ENCODE data around the gene NEK11. TPM values are rescaled to one million over a fixed set of nuclear protein-coding genes. Genes with fewer than 3 reads are reported as not detected.
"Not testable (repeated sequence)": the region's sequence is repeated elsewhere in the genome, so short reads cannot be mapped to it uniquely, and the experiment has no call there.

Gene NEK11
- total RNA-seq, 1 donor from 2014 or later: 1.9 TPM

- Mint-ChIP-seq H3K36me3 (ENCODE audit: low read depth) (no peaks in the 10 kb centered on the region), H3K4me1 (no peaks in the 10 kb centered on the region), H3K4me3 (no peak overlapping the region), H3K27me3 (no peaks in the 10 kb centered on the region), H3K27ac (no peak overlapping the region), H3K9me3 (no peaks in the 10 kb centered on the region)
- DNase-seq (no peak), ATAC-seq (ENCODE audit: low read depth) (no peak)
- CTCF ChIA-PET: no interaction called here
- POLR2A ChIA-PET: interaction anchor here (1.7 kb wide), 1 partner anchor 10 kb away, joined by 8 read pairs; the partner anchor contains the start of genes ASTE1 and NEK11
- intact Hi-C loops (cut with micrococcal nuclease): no loop called here
- no peak for TF ChIP-seq CTCF (IDR thresholded peaks at IDR 0.05)
These were observed 9.6 kb downstream of the NEK11 start for GRCh38 chr3:131036200-131036816.

- no peaks in the 10 kb centered on the region for H3K36me3 Mint-ChIP-seq (ENCODE audit: low read depth)
- ATAC-seq (ENCODE audit: low read depth) (no peak), DNase-seq (no peak)
- no peaks in the 10 kb centered on the region for H3K9me3 Mint-ChIP-seq
- ChIA-PET POLR2A (no interaction called here), CTCF (no interaction called here)
- H3K27me3 Mint-ChIP-seq: peaks cover 2% of the 10 kb centered on the region
- no peaks in the 10 kb centered on the region for H3K4me1 Mint-ChIP-seq
- no peak overlapping the region for H3K27ac Mint-ChIP-seq
- no peak for TF ChIP-seq CTCF (IDR thresholded peaks at IDR 0.05)
- intact Hi-C loops (cut with micrococcal nuclease): no loop called here
- no peak overlapping the region for H3K4me3 Mint-ChIP-seq
These were observed 10.3 kb downstream of the NEK11 start for GRCh38 chr3:131036986-131037385.

GRCh38 chr3:131038326-131038725 lies 11.6 kb downstream of the NEK11 start:
- ChIA-PET CTCF (no interaction called here), POLR2A (no interaction called here)
- Mint-ChIP-seq H3K4me3 (no peak overlapping the region), H3K4me1 (no peaks in the 10 kb centered on the region), H3K9me3 (peaks cover 1% of the 10 kb centered on the region), H3K27me3 (peaks cover 5% of the 10 kb centered on the region), H3K27ac (no peak overlapping the region), H3K36me3 (ENCODE audit: low read depth) (no peaks in the 10 kb centered on the region)
- DNase-seq (no peak), ATAC-seq (ENCODE audit: low read depth) (no peak)
- TF ChIP-seq CTCF (IDR thresholded peaks at IDR 0.05): no peak
- intact Hi-C loops (cut with micrococcal nuclease): no loop called here

GRCh38 chr3:131042271-131042985 lies 15.8 kb downstream of the NEK11 start:
- DNase-seq; H3K36me3 Mint-ChIP-seq (ENCODE audit: low read depth); H3K4me1 Mint-ChIP-seq; H3K4me3 Mint-ChIP-seq; ATAC-seq (ENCODE audit: low read depth); CTCF ChIA-PET; H3K9me3 Mint-ChIP-seq; intact Hi-C loops (cut with micrococcal nuclease); POLR2A ChIA-PET; H3K27ac Mint-ChIP-seq: not testable (repeated sequence)
- H3K27me3 Mint-ChIP-seq: peaks cover 11% of the 10 kb centered on the region

- TF ChIP-seq CTCF (IDR thresholded peaks at IDR 0.05): no peak
- H3K9me3 Mint-ChIP-seq: peaks cover 4% of the 10 kb centered on the region
- H3K27me3 Mint-ChIP-seq: peaks cover 9% of the 10 kb centered on the region
- H3K27ac Mint-ChIP-seq: no peak overlapping the region
- H3K36me3 Mint-ChIP-seq (ENCODE audit: low read depth): no peaks in the 10 kb centered on the region
- ChIA-PET POLR2A (no interaction called here), CTCF (no interaction called here)
- intact Hi-C loops (cut with micrococcal nuclease): no loop called here
- ATAC-seq (ENCODE audit: low read depth) (no peak), DNase-seq (no peak)
- no peak overlapping the region for H3K4me3 Mint-ChIP-seq
- no peaks in the 10 kb centered on the region for H3K4me1 Mint-ChIP-seq
These were observed 20.9 kb downstream of the NEK11 start for GRCh38 chr3:131047582-131047981.

Data from activated B cell treated with CpG ODN at 0.5 μM for 24 hours (primary cell).